CD4-positive, alpha-beta T cell treated with Interleukin-6 at 100 ng/mL for 8 hours (primary cell): ENCODE data around the gene MDFIC.
"Not testable (repeated sequence)": the region's sequence is repeated elsewhere in the genome, so short reads cannot be mapped to it uniquely, and the experiment has no call there.

Experiments used
- DNase-seq: peaks from one replicate; pipeline ENCODE4 v3.0.0-alpha.2; 2020; ENCODE audit warnings: mixed read lengths, low spot score

MDFIC gene, protein sequence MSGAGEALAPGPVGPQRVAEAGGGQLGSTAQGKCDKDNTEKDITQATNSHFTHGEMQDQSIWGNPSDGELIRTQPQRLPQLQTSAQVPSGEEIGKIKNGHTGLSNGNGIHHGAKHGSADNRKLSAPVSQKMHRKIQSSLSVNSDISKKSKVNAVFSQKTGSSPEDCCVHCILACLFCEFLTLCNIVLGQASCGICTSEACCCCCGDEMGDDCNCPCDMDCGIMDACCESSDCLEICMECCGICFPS

DNA sequence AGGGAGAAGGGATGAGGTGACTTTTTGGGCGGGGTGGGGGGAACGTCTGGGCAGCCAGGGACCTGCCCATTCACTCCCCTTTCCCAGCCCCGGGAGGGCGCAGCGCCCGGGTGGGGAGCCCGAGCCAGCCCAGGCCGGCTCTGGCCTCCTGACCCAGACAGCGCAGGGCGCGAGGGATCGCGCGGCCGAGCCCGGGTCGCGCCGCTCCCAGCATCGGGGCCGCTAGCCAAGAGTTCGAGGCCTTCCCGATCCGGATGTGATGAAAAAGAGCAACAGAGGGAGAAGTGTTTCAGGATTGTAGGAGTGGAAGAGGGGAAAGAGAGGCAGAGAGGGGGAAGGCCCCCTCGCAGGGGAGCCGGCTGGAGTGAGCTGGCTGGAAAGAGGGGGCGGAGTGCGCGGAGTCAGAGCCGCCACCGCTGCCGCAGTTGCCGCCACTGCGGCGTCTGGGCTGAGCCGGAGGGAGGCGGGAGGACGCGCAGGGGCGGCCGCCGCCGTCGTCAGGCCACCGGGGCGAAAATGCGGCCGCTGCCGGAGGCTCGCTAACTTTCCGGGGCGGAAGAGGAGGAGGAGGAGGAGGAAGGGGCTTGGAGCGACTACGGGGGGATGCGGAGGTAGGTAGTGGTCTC lies at the start of gene MDFIC:
MDFIC (plus strand) TSS at position 69 of the 626 bp plus-strand sequence. CDS start 940 bp downstream, outside the sequence.
- peak; percentile 33 for DNase-seq

DNA sequence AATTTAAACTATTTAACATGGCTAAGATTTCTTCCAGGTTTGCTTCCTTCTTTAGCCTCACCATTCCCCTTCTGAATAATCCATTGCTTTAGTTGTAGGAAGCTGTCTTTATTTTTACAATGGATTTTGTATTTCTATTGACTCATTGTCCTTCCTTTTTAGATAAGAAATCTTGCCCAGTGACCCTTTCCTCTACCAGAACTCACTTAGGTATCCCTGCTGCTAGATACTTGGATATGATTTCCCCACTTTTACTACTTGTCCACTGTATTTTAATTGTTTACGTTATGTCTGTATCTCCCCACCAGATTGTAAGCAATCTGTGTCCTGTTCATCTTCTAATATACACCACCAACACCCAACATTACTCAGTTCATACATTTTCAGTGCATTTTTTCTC lies 47.7 kb upstream of the MDFIC start:
- no peak for DNase-seq

DNA sequence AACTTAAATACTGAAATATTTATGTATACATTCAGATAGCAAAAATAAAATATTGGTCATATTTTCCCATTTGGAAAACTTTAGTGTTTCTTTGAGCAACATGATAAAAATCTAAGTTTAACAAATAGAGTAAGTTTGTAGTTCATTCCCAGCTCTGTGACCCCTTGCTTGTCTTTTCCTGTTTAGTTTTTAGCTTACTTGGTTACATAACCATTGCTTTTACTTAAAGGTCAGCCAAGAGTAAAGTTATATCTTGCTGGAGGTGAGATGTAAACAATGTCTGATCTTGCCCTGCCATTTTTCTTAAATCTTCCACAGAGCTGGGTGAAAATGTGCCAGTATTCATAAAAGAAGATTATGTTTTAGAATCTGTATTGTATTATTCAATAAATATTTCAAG lies 46.7 kb upstream of the MDFIC start:
- DNase-seq: no peak

DNA sequence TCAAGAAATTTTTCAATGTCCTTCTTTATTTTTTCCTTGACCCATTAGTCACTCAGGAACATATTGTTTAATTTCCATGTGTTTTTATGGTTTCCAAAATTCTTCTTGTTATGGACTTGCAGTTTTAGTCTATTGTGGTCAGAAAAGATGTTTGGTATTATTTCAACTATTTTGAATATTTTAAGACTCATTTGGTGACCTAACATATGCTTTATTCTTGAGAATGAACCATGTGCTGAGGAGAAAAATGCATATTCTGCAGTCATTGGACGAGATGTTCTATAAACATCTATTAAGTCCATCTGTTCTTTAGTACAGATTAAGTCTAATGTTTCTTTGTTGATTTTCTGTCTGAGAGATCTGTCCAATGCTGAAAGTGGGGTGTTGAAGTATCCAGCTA lies 42.3 kb upstream of the MDFIC start:
- no peak for DNase-seq

DNA sequence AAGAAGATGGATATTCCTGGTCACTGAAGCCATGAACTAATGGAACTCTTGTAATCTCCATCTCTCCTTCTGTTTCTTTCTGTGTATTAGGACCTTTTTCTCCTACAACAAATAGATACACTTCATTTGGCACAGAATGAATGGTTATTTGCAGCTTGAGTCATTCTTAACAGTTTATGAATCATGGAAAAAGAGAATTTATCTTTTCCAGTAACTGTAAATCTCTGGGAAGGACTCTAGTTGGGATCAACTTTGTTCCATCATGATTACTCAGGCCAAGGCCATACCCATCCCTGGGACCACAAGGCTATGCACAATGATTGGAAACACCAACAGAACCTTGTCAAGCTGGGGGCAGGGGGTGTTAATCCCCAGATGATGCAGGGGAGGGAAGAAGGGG lies 36.1 kb upstream of the MDFIC start:
- DNase-seq: no peak

DNA sequence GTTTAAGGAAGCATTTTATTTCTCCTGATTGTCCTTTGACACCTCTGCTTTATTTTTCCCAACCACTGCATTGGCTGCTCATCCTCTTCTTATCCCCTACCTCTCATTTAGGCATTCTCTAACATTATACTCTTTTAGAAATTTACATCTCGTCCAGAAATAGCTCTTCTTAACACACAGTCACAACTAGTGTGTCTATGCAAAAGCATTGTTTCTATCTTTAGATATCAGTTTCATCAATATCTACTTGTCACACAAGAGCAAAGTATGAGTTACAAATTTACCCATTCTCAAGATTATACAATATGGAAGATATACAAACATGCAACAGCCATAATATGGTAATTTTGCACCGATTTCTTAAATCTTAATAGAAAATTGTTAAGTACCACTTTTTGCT lies 35.7 kb upstream of the MDFIC start:
- no peak for DNase-seq

DNA sequence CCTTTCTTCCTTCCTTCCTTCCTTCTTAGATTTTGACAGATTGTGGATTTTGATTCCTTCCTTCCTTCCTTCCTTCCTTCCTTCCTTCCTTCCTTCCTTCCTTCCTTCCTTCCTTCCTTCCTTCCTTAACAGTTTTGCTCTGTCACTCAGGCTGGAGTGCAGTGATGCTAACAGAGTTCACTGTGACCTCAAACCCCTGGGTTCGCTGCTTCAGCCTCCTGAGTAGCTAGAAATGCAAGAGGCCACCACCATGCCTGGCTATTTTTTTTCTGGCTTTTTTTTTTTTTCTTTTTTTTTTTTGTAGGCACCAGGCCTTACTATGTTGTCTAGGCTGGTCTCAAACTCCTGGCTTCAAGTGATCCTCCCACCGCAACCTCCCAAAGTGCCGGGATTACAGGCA lies 32.8 kb upstream of the MDFIC start:
- not testable (repeated sequence) for DNase-seq

DNA sequence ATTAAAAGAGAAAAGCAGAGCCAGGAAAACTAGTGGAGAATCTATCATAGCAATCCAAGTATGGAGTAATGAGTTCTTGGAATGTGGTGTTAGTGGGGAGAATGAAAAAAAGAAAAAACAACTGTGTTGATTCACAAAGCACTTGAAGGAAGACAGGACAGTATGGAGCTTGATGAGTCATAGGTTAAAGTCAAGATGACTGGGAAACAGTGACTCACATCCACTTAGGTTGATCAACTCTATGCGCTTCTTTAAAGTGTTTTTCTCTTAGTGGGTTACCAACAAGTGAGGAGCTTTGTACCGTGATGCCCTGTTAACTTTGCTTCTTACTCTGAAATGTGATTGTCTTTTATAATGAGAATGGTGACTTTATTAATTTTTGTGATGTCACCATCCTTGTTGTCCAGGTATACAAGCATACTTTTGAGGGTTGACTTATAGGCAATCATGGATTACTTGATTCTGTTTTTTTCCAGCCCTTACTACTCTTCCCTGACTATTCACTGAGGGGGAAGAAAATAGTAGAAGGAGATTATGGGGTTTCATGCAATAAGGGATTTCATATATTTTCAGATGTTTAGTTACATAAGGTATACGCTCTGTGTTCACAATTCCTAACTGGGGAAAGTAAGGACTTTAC lies 32.1 kb upstream of the MDFIC start:
- DNase-seq: peak; percentile 48

DNA sequence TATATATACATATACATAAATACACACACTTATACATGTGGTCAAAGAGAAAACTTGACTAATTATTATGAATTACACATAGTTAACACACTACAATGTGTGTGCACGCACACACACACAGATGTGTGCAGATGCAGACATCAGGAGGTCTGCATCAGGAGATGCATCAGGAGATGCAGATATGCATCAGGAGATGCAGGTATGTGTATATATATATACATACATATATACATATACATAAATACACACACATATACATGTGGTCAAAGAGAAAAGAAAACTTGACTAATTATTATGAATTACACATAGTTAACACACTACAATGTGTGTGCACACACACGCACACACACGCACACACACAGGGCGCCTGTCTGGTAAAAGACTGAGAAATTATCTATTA lies 31.3 kb upstream of the MDFIC start:
- no peak for DNase-seq

DNA sequence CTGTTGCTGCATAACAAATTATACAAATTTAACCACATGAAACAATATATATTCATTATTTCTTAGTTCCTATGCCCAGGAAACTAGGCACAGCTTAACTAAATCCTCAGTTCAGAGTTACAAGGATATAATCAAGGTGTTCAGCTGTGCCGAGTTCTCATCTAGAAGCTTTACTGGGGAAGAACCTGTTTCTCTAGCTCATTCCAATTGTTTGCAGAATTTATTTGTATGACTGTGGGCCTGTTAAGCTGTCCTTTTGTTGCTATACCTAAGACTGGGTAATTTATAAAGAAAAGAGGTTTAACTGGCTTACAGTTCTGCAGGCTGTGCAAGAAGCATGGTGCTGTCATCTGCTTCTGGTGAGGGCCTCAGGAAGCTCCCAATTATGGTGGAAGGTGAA lies 21.8 kb upstream of the MDFIC start:
- no peak for DNase-seq

DNA sequence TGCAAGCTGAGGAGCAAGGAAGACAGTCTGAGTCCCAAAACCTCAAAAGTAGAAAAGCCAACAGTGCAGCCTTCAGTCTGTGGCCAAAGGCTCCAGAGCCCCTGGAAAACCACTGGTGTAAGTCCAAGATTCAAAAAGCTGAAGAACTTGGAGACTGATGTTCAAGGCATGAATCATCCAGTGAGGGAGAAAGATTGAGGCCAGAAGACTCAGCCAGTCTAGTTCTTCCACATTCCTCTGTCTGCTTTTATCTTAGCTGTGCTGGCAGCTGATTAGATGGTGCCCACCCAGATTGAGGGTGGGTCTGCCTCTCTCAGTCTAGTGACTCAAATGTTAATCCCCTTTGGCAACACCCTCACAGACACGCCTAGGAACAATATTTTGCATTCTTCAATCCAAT lies 20.1 kb upstream of the MDFIC start:
- no peak for DNase-seq

DNA sequence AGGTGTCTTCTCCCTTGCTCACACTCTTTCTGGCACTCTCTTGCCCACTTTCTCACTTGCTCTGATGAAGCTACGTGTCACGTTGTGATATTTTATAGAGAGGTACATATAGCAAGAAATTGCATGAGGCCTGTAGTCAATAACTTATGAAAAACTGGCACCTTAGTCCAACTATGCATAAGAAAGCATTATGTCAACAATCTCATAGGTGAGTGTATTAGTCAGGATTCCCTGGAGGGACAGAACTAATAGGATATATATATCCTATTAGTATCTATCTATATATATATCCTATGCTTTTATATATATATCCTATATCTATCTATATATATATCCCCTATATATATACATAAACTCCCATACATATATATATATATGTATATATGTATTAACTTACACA lies 18.8 kb upstream of the MDFIC start:
- no peak for DNase-seq

DNA sequence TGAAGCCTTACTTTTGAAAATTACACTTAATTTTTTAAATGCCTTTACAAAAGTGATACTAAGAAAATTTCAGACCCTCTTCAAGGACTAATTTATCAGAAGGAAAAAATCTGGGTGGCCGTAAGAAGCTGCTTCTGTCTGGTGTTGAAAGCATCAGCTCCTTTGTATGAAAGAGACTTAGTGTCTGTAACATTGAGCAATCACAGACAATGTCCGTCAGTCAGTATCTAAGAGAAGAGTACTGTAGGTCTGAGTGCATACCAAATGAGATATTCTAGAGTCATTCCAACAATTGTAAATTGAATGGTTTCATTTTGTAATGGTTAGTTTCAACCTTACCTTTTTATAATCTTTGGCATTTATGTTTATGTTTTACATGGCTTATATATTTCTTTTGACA lies 11.1 kb upstream of the MDFIC start:
- DNase-seq: no peak

DNA sequence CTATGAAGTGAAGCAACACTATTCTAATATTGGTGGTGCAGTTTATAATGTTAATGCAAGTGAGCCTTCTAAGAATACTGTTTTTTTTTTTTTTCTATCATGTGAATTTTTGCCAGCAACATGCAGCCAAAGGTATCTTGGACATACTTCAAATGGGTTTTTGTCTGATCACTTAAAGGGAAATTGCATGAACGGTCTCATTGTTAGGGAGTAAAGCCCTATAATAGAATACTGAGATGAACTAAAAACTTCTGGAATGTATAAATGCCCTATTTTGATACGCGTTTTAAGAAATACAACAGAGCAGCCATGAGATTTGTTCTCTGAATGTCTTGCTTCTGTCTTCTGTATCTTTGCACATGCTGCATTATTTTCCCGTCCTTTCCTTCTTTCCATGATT lies 10.5 kb upstream of the MDFIC start:
- DNase-seq: no peak

DNA sequence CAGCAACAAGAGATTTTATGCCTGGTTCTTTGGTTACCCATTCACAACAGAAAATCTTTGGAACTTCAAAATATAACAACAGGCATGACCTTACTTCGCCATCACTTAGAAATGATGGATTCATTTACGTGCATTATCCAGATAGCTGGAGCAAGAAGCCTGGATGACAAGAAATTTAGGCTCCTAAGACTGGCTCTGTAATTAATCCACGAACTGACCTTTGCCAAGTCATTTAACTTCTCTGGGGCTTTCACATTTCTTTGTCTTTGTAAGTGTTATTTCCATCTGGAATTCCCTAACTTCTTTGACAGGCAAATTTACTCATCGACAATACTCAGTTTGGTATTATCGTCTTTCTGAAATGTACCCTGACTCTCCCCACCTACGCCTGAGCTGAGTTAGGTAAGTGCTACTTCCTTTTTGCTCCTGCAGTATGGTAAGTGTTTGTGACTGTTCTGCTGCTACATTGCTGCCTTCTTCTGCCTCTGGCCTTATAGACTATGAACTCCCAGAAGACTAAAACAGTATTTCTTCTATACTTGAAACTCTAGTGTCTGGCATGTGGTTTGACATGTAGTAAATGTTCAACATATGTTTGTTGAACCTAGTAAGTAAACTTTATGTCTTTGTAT lies 5.5 kb upstream of the MDFIC start:
- peak; percentile 30 for DNase-seq

DNA sequence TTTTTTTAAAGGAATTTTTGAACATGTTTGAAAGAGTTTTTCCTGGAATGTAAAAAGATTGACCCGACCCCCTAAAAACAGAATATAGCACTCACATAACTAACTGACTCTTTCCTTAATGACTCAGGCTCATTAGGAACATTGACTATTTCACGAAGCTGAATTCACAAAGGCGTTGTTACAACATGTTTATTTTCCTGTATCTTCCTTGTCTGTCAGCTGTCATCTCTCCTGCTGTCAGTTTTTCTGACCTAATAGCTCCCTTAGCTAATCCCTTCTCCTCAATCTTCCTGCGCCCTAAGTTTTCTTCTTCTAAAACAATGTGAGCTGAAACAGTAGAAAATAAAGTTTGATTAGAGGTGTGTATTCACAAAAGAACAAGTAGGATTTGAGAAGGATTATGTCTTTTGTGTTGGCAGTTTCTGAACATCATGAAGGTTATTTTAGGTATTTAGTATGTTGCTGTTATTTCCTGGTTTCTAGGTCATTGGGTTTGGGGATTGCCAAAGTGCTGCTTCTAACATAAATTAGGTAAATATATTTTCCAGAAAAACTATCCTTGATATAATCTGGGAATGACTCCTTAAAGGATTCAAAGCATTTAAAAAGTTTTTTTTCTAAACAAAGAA lies 4.6 kb upstream of the MDFIC start:
- DNase-seq: no peak

DNA sequence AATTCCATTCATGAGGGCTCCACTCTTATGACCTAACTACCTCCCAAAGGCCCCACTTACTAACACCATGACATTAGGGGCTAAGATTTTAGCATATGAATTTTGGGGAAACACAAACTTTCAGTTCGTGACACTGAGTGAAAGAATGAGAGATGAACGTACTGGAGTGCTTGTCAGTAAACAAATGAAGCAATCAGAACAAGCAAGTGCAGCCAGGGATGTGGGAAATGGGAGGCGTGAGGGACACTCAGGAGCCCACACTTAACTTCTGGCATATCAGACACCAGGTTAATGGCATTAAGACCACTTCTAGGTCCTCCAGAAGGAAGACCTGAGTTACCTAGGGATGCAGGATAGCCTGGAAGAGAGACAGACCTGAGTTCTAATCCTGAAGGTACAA lies 2.3 kb upstream of the MDFIC start:
- no peak for DNase-seq

DNA sequence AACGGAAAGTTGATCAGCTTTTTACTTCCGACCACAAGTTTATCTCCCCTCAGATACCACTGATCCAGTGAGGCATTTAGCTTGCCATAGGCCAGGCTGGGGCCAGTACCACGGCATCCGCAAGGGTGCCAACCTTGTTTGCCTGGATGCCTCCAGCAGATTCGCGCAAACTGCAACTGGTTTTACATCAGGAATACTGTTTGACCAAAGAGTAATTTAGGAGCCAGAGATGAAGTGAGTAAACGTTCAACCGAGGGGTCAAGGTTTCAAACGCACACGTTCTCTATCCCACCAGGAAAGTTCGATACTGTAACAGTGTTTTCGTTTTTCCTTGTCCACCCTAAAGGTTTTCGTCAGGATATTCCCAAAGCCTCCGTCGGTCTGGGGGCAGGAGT lies 266 bp upstream of the MDFIC start:
- peak; percentile 30 for DNase-seq

DNA sequence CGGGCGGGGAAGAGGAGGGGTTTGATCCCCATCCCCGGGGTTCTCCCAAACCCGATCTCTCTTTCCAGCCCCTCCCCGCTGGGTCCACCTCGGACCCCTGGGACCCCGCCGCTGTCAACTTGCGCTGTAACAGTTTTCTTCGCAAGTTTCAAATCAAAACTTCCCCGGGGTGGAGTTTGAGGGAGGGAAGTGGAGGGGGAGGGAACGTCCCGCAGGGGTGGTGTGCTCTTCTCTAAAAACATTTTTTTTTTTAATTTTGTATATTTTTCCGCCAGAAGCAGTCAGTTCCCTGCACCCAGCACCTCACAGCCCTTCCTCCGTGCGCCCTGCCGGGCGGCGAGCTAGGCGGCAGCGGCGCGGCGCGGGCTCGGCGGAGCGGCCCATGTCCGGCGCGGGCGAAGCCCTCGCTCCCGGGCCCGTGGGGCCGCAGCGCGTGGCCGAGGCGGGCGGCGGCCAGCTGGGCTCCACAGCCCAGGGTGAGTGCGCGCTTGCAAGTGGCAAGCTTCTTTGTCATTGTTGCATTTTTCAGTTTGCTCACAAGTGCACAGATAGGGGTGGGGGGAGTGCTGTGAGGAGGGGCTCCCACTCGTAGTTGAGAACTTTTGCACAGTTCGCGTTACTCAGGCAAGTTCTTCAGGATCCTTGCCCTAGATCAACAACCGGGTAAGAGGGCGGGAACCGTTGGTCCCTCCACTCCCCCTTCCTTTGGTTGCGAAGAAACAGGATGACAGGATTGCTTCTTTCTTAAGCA lies 933 bp downstream of the MDFIC start:
- peak; percentile 67 for DNase-seq

DNA sequence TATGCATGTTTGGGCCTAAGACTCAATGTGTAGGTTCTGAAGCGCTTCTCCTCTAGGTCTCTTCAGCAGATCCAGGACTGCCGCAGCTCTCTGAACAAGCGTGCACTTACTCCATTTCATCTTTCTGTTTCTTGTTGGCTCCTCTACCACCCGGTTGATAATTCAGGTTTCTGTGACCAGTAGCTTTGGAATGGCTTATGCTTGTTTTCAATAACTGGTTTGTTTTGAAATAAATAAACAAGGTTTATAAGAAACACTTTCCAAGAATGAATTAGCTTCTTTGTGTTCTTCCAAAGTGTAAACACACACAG lies 1.5 kb downstream of the MDFIC start:
- no peak for DNase-seq

DNA sequence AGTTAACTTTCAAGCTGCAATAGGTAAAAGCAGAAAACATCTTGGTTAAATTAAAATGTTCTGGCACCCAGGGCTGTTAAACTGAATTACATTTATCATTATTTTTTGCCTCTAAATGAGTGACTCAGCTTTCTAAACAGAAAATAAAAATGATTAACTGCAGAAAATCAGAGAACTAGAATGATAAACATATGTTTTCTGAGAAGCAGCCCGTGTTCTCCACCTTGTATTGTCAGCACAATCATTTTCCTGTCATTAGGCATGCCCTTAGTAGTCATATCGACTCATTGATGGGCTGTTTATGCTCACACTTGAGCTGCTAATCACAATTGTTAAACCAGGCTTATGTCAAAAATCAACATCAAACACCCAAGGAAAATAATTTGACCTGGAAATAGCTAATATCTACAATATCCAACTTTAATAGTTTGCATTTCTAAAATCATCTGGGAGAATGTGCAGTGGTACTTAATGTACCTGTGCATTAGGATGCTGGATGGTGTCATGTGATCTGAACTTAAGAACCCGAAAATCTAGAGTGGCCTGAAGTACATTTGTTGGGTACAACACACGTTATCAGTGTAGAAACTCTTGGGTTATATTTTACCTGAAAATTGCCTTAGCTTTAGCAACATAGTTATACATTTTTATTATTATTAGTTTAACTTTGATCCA lies 2.3 kb downstream of the MDFIC start:
- DNase-seq: peak; percentile 8

DNA sequence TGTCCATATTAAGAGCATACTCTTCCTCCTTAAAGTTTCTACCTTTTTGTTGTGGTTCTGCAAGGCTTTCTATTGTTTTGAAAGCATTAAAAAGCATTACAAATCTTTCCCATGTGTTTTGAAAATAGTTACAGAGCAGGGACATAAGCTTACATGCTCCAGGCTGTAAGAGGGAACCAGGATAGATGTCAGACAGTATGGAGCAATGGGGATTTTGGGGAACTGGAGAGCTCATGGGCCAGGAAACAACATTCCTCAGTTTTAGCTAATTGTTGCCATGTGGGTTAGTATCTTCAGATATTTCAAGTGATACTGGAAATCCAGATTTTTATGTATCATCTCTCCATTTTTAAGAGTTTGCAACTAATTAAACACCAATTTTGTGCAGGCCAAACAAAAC lies 3.5 kb downstream of the MDFIC start:
- no peak for DNase-seq
